ENCODE data around the gene NACC2.

GRCh38 chr9:136022731-136023409 lies 72.2 kb downstream of the NACC2 start:
- TF ChIP-seq REST (IDR thresholded peaks at IDR 0.05; ENCODE audit: insufficient read depth in 1 of 2, low read depth in 2 of 2, low read length in 1 of 2), result no peak
- no peak for TF ChIP-seq POLR2AphosphoS5 (IDR thresholded peaks at IDR 0.05; ENCODE audit: low read depth, low read length)
